Mucosa of descending colon (tissue), 3 donors: ENCODE data around the gene POLA1. TPM values are rescaled to one million over a fixed set of nuclear protein-coding genes. Genes with fewer than 3 reads are reported as not detected.

ENCODE experiments used
- ATAC-seq: fragments of 200-7000 bp; cut with Tn5 transposase; one replicate; pipeline ENCODE4 v1.9.1; 2020; ENCODE audit warnings: mild to moderate bottlenecking, moderate library complexity
- DNase-seq, 3 donors: peaks; one replicate each; pipeline ENCODE4 v3.0.0-alpha.2; 2020
- H3K36me3 ChIP-seq: fragments of 200-600 bp; one replicate; pipeline ENCODE4 v1.8.0; 2021; ENCODE audit warnings: low read depth, mild to moderate bottlenecking
- H3K4me1 ChIP-seq: fragments of 200-600 bp; one replicate; pipeline ENCODE4 v1.8.0; 2021; ENCODE audit warnings: low read depth, mild to moderate bottlenecking
- H3K4me3 ChIP-seq: fragments of 200-600 bp; one replicate; pipeline ENCODE4 v1.8.0; 2021; ENCODE audit warnings: mild to moderate bottlenecking
- H3K9me3 ChIP-seq: fragments of 200-600 bp; one replicate; pipeline ENCODE4 v1.8.0; 2021; ENCODE audit warnings: mild to moderate bottlenecking
- intact Hi-C, 2 donors: fragments of 100-400 bp; cut with DNase I in 1 of 2; cut with micrococcal nuclease in 1 of 2; formaldehyde crosslinking; loops; one replicate each; pipeline versions ENCODE4 v1.11.0 to v1.11.1; 2022; cut with DNase I, micrococcal nuclease
- long read RNA-seq, 2 donors: library from polyadenylated mRNA; unstranded; transcript quantifications; one replicate each; pipeline ENCODE4 v2.0.0, GENCODE V29; 2019 to 2021
- total RNA-seq, 3 donors: library from RNA; stranded (reverse); fragmentation: NEBNext Ultra II Directional in 2 of 3; extraction: Animal tissue kit (Norgen Biotek cat#: 25700) in 2 of 3; gene quantifications; one replicate each; pipeline versions ENCODE4 v1.2.1 to v1.2.4, GENCODE V29; 2021 to 2023
- TF ChIP-seq, protein P1 (sequence below): fragments of 200-600 bp; IDR thresholded peaks from one replicate; pipeline ENCODE4 v1.8.0; 2022; ENCODE audit warnings: antibody characterized with exemption, mild to moderate bottlenecking
- donor health status: DM: no; HTN: no; CAD: no; lungs with moderate emphysema.
- donor health status: DM: no; HTN: no; CAD: no.
- donor health status: DM: no; HTN: yes; CAD: no.

POLA1 gene
- total RNA-seq: 10 to 100 TPM; 11.5 to 14.4 (median 12.5) TPM
- long read RNA-seq, donor 1, full-length matches to known transcripts: 3 of 6 reads
- long read RNA-seq, donor 1, partial matches to known transcripts: 1 of 6 reads
- long read RNA-seq, donor 1, other reads (novel, unspliced or antisense): 2 of 6 reads
- long read RNA-seq, donor 2, partial matches to known transcripts: 1 of 2 reads
- long read RNA-seq, donor 2, other reads (novel, unspliced or antisense): 1 of 2 reads

GRCh38 chrX:24693453-24694202 lies at the start of gene POLA1:
Gene POLA1 (plus strand): TSS chrX:24693918. CDS start chrX:24693962, 44 bp downstream.
- peak within 1 kb of the TSS; percentile 32 for H3K4me3 ChIP-seq
- no peaks in the 10 kb centered on the region for H3K9me3 ChIP-seq
- intact Hi-C loops: no loop called here
- DNase-seq (peak; percentile 88 to 91 (median 90)), ATAC-seq (peak; percentile 99)
- TF ChIP-seq, protein P1, sequence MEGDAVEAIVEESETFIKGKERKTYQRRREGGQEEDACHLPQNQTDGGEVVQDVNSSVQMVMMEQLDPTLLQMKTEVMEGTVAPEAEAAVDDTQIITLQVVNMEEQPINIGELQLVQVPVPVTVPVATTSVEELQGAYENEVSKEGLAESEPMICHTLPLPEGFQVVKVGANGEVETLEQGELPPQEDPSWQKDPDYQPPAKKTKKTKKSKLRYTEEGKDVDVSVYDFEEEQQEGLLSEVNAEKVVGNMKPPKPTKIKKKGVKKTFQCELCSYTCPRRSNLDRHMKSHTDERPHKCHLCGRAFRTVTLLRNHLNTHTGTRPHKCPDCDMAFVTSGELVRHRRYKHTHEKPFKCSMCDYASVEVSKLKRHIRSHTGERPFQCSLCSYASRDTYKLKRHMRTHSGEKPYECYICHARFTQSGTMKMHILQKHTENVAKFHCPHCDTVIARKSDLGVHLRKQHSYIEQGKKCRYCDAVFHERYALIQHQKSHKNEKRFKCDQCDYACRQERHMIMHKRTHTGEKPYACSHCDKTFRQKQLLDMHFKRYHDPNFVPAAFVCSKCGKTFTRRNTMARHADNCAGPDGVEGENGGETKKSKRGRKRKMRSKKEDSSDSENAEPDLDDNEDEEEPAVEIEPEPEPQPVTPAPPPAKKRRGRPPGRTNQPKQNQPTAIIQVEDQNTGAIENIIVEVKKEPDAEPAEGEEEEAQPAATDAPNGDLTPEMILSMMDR: no peak
- no peaks in the 10 kb centered on the region for H3K4me1 ChIP-seq
- H3K36me3 ChIP-seq: no peaks in the 10 kb centered on the region

- ATAC-seq (no peak), DNase-seq (no peak)
- no peaks in the 10 kb centered on the region for H3K36me3 ChIP-seq
- TF ChIP-seq, protein P1: no peak
- no peaks in the 10 kb centered on the region for H3K9me3 ChIP-seq
- intact Hi-C loops: no loop called here
- no peaks in the 10 kb centered on the region for H3K4me1 ChIP-seq
- no peak overlapping the region for H3K4me3 ChIP-seq
These were observed 47.7 kb upstream of the POLA1 start for GRCh38 chrX:24646006-24646405.

DNA sequence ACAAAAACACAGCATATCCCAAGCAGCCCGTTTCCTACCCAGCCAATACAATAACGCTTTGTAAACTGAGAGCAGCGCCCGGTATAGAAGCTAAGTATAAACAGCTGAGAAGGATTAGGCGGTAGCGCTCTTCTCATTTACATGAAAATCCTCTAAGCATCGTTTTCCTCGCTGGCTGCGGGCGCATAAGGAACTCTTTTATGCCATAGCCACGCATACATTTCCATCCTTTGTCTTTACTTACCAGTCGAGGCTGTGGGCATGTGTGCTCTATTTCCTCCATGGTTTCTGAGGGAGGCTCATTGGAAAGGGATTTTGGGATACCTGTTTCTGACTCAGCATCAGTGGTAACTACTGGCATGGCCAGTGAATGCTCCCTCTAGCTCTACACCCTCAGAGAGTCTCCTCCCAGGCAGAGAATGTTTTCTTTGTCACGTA lies 47.0 kb upstream of the POLA1 start:
- DNase-seq: no peak
- no peak overlapping the region for H3K4me3 ChIP-seq
- ATAC-seq: no peak
- no peaks in the 10 kb centered on the region for H3K4me1 ChIP-seq
- TF ChIP-seq, protein P1: no peak
- no peaks in the 10 kb centered on the region for H3K9me3 ChIP-seq
- intact Hi-C loops: no loop called here
- no peaks in the 10 kb centered on the region for H3K36me3 ChIP-seq

- TF ChIP-seq, protein P1: no peak
- ATAC-seq (peak; percentile 92), DNase-seq (peak; percentile 34 to 55 (median 43))
- intact Hi-C loops: no loop called here
- H3K4me3 ChIP-seq: no peak within 1 kb of the TSS
- no peaks in the 10 kb centered on the region for H3K4me1 ChIP-seq
- H3K36me3 ChIP-seq: no peaks in the 10 kb centered on the region
- H3K9me3 ChIP-seq: no peaks in the 10 kb centered on the region
These were observed 46.3 kb upstream of the POLA1 start, which contains the start of gene PCYT1B for GRCh38 chrX:24647257-24648058. Gene PCYT1B (minus strand): TSS chrX:24647347. CDS start chrX:24647105, 242 bp downstream.

GRCh38 chrX:24648495-24648894 lies 45.2 kb upstream of the POLA1 start:
- no peaks in the 10 kb centered on the region for H3K9me3 ChIP-seq
- DNase-seq (no peak), ATAC-seq (no peak)
- H3K4me3 ChIP-seq: no peak overlapping the region
- TF ChIP-seq, protein P1: no peak
- intact Hi-C loops: no loop called here
- H3K36me3 ChIP-seq: no peaks in the 10 kb centered on the region
- no peaks in the 10 kb centered on the region for H3K4me1 ChIP-seq
